CD14-positive monocyte (primary cell): Measurements from ENCODE around the gene LILRA5. TPM values are rescaled to one million over a fixed set of nuclear protein-coding genes. Genes with fewer than 3 reads are reported as not detected.

Experiments used
- DNase-seq, 3 donors: peaks; one replicate each; pipeline ENCODE4 v3.0.0-alpha.2; 2011 to 2022
- H2AFZ ChIP-seq: 2 replicates; pipeline ENCODE4 v1.6.0; 2012; ENCODE audit warnings: mild to moderate bottlenecking, low read depth, low read length, inconsistent platforms; ENCODE audit not compliant: insufficient read depth, poor library complexity, severe bottlenecking
- H3K27ac ChIP-seq, 2 donors: 1 replicate in 1 of 2; 2 replicates in 1 of 2; pipeline ENCODE4 v1.5.1; 2012 to 2013; ENCODE audit warnings: low read length in 2 of 2, control low read depth in 1 of 2, inconsistent platforms in 1 of 2, low read depth in 1 of 2, mild to moderate bottlenecking in 1 of 2
- H3K27me3 ChIP-seq, 2 donors: one replicate each; pipeline versions ENCODE4 v1.6.0 to v1.6.1; 2011 to 2013; ENCODE audit warnings: low read length in 2 of 2; ENCODE audit not compliant: control insufficient read depth in 2 of 2, insufficient read depth in 2 of 2
- H3K36me3 ChIP-seq, 2 donors: replicated peaks in 1 of 2; 1 replicate in 1 of 2; 2 replicates in 1 of 2; pipeline versions ENCODE4 v1.5.1 to v1.6.1; 2012 to 2013; ENCODE audit warnings: low read length in 2 of 2, control low read depth in 1 of 2, inconsistent platforms in 1 of 2, mild to moderate bottlenecking in 1 of 2; ENCODE audit not compliant: insufficient read depth in 2 of 2, control insufficient read depth in 1 of 2
- H3K4me1 ChIP-seq, 2 donors: 1 replicate in 1 of 2; 2 replicates in 1 of 2; pipeline versions ENCODE4 v1.5.1 to v1.6.1; 2012 to 2013; ENCODE audit warnings: low read length in 2 of 2, control low read depth in 1 of 2, inconsistent platforms in 1 of 2, mild to moderate bottlenecking in 1 of 2, moderate library complexity in 1 of 2; ENCODE audit not compliant: insufficient read depth in 2 of 2, control insufficient read depth in 1 of 2
- H3K4me2 ChIP-seq: replicated peaks from 2 replicates; pipeline ENCODE3; 2012; ENCODE audit warnings: low read length, moderate library complexity, mild to moderate bottlenecking; ENCODE audit not compliant: poor library complexity, severe bottlenecking; ENCODE audit errors: extremely low read depth
- H3K4me3 ChIP-seq, 3 experiments: fragments of 200-600 bp in 1 of 3; sonication (generic) in 1 of 3; replicated peaks in 1 of 3; 1 replicate in 2 of 3; 2 replicates in 1 of 3; pipeline ENCODE4 v1.5.1; 2011 to 2013; ENCODE audit warnings: low read length in 3 of 3, mild to moderate bottlenecking in 3 of 3, control low read depth in 2 of 3, low read depth in 2 of 3, inconsistent platforms in 1 of 3, moderate library complexity in 1 of 3
- H3K79me2 ChIP-seq: 2 replicates; pipeline ENCODE4 v1.6.0; 2012; ENCODE audit warnings: mild to moderate bottlenecking, control low read depth, inconsistent platforms, low read length, moderate library complexity; ENCODE audit not compliant: insufficient read depth
- H3K9ac ChIP-seq: 2 replicates; pipeline ENCODE4 v1.6.0; 2017; ENCODE audit warnings: low read length, mild to moderate bottlenecking; ENCODE audit not compliant: insufficient read depth, poor library complexity, severe bottlenecking
- H3K9me3 ChIP-seq, 2 donors: replicated peaks in 1 of 2; 1 replicate in 1 of 2; 2 replicates in 1 of 2; pipeline versions ENCODE4 v1.5.1 to v1.6.1; 2012 to 2013; ENCODE audit warnings: low read length in 2 of 2, control low read depth in 1 of 2; ENCODE audit not compliant: control insufficient read depth in 1 of 2, insufficient read depth in 1 of 2
- H4K20me1 ChIP-seq: 2 replicates; pipeline ENCODE4 v1.6.0; 2012; ENCODE audit warnings: mild to moderate bottlenecking, low read length, control low read depth, moderate library complexity; ENCODE audit not compliant: insufficient read depth
- H3K27ac Mint-ChIP-seq, 7 donors: one replicate each; pipeline ENCODE4 v1.8.0; 2020; ENCODE audit warnings: mild to moderate bottlenecking in 7 of 7, mixed read lengths in 7 of 7, moderate library complexity in 6 of 7, inconsistent platforms in 2 of 7
- H3K27me3 Mint-ChIP-seq, 3 donors: one replicate each; pipeline ENCODE4 v1.8.0; 2021 to 2022; ENCODE audit warnings: low read depth in 3 of 3, mild to moderate bottlenecking in 3 of 3, mixed read lengths in 3 of 3, moderate library complexity in 3 of 3, inconsistent platforms in 1 of 3
- H3K36me3 Mint-ChIP-seq, 2 donors: one replicate each; pipeline ENCODE4 v1.8.0; 2020; ENCODE audit warnings: mixed read lengths in 2 of 2, inconsistent platforms in 1 of 2, mild to moderate bottlenecking in 1 of 2
- H3K4me1 Mint-ChIP-seq: one replicate; pipeline ENCODE4 v1.8.0; 2020; ENCODE audit warnings: mild to moderate bottlenecking, mixed read lengths
- H3K4me3 Mint-ChIP-seq, 2 donors: one replicate each; pipeline ENCODE4 v1.8.0; 2020; ENCODE audit warnings: mild to moderate bottlenecking in 2 of 2, mixed read lengths in 2 of 2, moderate library complexity in 1 of 2
- H3K9me3 Mint-ChIP-seq, 7 donors: one replicate each; pipeline ENCODE4 v1.8.0; 2020 to 2022; ENCODE audit warnings: mixed read lengths in 7 of 7, mild to moderate bottlenecking in 6 of 7, moderate library complexity in 6 of 7, inconsistent platforms in 2 of 7
- WGBS: methylation state at CpG from one replicate; pipeline ENCODE4 v1.1.5; 2013; ENCODE audit warnings: missing lambda C conversion rate; ENCODE audit not compliant: insufficient coverage; 5-methylcytosine and 5-hydroxymethylcytosine counted together
- intact Hi-C, 2 donors: fragments of 100-400 bp; cut with micrococcal nuclease; formaldehyde crosslinking; loops; one replicate each; pipeline versions ENCODE4 v1.15.0 to v1.15.1; 2023
- polyA plus RNA-seq, 3 donors: library from polyadenylated mRNA; depleted of rRNA in 1 of 3; unstranded in 2 of 3; stranded (reverse) in 1 of 3; fragments of 300-500 nt in 2 of 3; fragments of >200 nt in 1 of 3; fragmentation: Illumina TruSeq in 2 of 3; gene quantifications; 1 replicate in 2 of 3; 2 replicates in 1 of 3; pipeline ENCODE4 v1.2.3, GENCODE V29; 2012 to 2021
- TF ChIP-seq, protein P1 (sequence below): fragments of 200-600 bp; IDR thresholded peaks from one replicate; pipeline ENCODE4 v1.8.0; 2022; ENCODE audit warnings: antibody characterized with exemption, mild to moderate bottlenecking

LILRA5 gene
- polyA plus RNA-seq, 3 donors: 348 to 580 (median 516) TPM

DNA sequence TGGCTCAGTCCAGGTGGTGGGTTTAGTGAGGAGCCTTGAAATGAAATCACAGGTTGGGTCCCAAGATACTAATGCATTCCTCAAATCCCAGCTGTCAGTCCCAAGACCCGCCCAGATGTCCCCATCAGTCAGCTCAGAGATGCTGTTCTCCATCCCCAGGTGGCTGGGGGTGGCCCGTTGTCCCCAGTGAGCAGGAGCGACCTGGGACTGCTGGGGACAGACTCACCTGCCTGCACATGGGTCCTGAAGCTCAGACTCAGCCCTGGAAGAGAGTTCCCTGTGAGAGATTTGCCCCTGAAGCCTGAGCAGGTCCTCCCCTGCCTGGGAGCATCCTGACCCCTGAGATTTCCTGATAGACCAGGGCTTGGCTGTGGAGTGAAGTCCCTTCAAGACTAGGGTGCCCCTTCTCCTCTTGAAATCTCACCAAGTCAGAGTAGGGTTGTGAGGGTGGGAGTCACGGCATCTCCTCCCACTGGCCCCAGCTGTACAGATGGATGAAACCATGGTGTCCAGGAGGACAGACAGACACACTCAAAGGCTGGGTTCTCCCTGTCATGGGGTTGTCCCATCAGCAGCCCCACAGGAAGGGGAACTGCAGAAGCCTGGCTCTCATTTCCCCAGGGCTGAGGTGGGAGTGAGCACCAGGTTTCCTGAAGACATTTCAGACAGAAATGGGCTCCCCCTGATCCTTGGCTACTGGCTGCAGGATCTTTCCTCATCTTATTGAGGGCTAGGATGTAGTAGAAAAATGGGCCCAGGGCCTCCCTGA, 14.4 kb downstream of the LILRA5 start:
- Histone ChIP-seq H3K27me3 (peaks cover 2 to 5% of the 10 kb centered on the region in 2 donors), H3K4me2 (peak overlapping the region; percentile 55), H3K79me2 (no peaks in the 10 kb centered on the region), H4K20me1 (no peaks in the 10 kb centered on the region), H3K4me1 (peaks cover 48 to 53% of the 10 kb centered on the region in 2 donors), H3K27ac (peak overlapping the region in 1 of 2 donors; percentile 31), H3K9me3 (no peaks in the 10 kb centered on the region), H3K4me3 (peak overlapping the region in 1 of 3 experiments; percentile 48), H3K36me3 (peaks cover 0 to 9% of the 10 kb centered on the region in 2 donors), H3K9ac (no peak overlapping the region), H2AFZ (no peak overlapping the region)
- intact Hi-C loops: loop anchor here in 1 of 2 donors (5.0 kb wide), 1 partner anchor 279 kb away; no protein-coding TSS in a partner anchor
- Mint-ChIP-seq H3K9me3 (peaks cover 0 to 13% (median 3%) of the 10 kb centered on the region in 7 donors), H3K36me3 (no peaks in the 10 kb centered on the region), H3K4me3 (peak overlapping the region in 1 of 2 donors; percentile 21), H3K4me1 (peaks cover 55% of the 10 kb centered on the region), H3K27ac (peak overlapping the region in 2 of 7 donors; percentile 69 to 73), H3K27me3 (peaks cover 5 to 16% (median 8%) of the 10 kb centered on the region in 3 donors)
- 96% methylated on average over 3 of the region's 4 CpGs for WGBS
- TF ChIP-seq, protein P1, sequence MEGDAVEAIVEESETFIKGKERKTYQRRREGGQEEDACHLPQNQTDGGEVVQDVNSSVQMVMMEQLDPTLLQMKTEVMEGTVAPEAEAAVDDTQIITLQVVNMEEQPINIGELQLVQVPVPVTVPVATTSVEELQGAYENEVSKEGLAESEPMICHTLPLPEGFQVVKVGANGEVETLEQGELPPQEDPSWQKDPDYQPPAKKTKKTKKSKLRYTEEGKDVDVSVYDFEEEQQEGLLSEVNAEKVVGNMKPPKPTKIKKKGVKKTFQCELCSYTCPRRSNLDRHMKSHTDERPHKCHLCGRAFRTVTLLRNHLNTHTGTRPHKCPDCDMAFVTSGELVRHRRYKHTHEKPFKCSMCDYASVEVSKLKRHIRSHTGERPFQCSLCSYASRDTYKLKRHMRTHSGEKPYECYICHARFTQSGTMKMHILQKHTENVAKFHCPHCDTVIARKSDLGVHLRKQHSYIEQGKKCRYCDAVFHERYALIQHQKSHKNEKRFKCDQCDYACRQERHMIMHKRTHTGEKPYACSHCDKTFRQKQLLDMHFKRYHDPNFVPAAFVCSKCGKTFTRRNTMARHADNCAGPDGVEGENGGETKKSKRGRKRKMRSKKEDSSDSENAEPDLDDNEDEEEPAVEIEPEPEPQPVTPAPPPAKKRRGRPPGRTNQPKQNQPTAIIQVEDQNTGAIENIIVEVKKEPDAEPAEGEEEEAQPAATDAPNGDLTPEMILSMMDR: no peak
- DNase-seq: peak in 2 of 3 donors; percentile 36 to 72

DNA sequence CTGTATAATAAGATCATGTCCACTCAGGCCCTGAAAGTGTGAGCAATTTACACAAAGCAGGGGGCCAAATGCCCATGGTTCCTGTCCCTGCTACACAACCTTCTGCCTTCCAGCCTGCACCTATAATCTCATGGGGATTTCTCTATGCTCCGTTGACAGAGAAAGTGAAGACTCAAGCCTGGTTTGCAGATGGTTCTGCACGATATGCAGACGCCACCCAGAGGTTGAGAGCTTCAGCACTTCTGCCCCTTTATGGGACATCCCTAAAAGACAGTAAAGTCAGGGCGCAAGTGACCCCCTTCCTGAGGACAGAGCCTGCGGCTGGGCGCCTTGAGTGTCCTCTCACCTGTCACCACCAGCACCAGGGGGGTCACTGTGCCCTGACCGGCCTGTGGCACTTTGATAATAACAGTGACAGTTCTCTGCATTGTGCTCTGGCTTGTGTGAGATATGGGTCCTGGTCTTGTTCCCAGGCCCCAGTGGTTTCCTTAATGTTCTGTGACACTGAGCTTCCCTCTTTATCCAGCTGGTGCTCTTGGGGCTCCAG, 15.1 kb downstream of the LILRA5 start:
- H3K36me3 ChIP-seq: peaks cover 0 to 9% of the 10 kb centered on the region in 2 donors
- no peaks in the 10 kb centered on the region for H3K36me3 Mint-ChIP-seq
- H3K9me3 ChIP-seq: no peaks in the 10 kb centered on the region
- H3K27me3 ChIP-seq: peaks cover 2 to 7% of the 10 kb centered on the region in 2 donors
- no peak overlapping the region for H3K27ac ChIP-seq
- H2AFZ ChIP-seq: no peak overlapping the region
- peaks cover 41 to 46% of the 10 kb centered on the region in 2 donors for H3K4me1 ChIP-seq
- H3K27me3 Mint-ChIP-seq: peaks cover 9 to 18% (median 11%) of the 10 kb centered on the region in 3 donors
- peak overlapping the region; percentile 55 for H3K4me2 ChIP-seq
- WGBS: 47% methylated on average over 4 of the region's 7 CpGs
- H3K27ac Mint-ChIP-seq: peak overlapping the region in 3 of 7 donors; percentile 50 to 69 (median 66)
- no peak overlapping the region for H3K4me3 ChIP-seq
- no peak overlapping the region for H3K4me3 Mint-ChIP-seq
- TF ChIP-seq, protein P1: peak; percentile 31
- intact Hi-C loops: loop anchor here in 1 of 2 donors (5.0 kb wide), 1 partner anchor 279 kb away; no protein-coding TSS in a partner anchor
- H3K79me2 ChIP-seq: no peaks in the 10 kb centered on the region
- H3K4me1 Mint-ChIP-seq: peaks cover 48% of the 10 kb centered on the region
- no peaks in the 10 kb centered on the region for H4K20me1 ChIP-seq
- peaks cover 0 to 13% (median 3%) of the 10 kb centered on the region in 7 donors for H3K9me3 Mint-ChIP-seq
- no peak overlapping the region for H3K9ac ChIP-seq
- DNase-seq: peak in 2 of 3 donors; percentile 34
